Gastroesophageal sphincter (tissue), 4 donors: ENCODE data around the gene ANAPC16. TPM values are rescaled to one million over a fixed set of nuclear protein-coding genes. Genes with fewer than 3 reads are reported as not detected.
"Not testable (repeated sequence)": the region's sequence is repeated elsewhere in the genome, so short reads cannot be mapped to it uniquely, and the experiment has no call there.

Experiments
- ATAC-seq: fragments of 150-250 bp; one replicate; pipeline ENCODE4 v1.9.1; 2016; ENCODE audit warnings: mild to moderate bottlenecking, moderate library complexity
- H3K27ac ChIP-seq, 4 donors: fragments of 200-600 bp; sonication (generic) in 3 of 4; 1 replicate in 3 of 4; 2 replicates in 1 of 4; pipeline ENCODE4 v1.5.1; 2016 to 2019
- H3K27me3 ChIP-seq: fragments of 200-600 bp; sonication (generic); one replicate; pipeline ENCODE4 v1.5.1; 2019
- H3K36me3 ChIP-seq, 2 donors: fragments of 200-600 bp; sonication (generic); one replicate each; pipeline ENCODE4 v1.5.1; 2019; ENCODE audit warnings: control low read depth in 1 of 2
- H3K4me1 ChIP-seq, 3 donors: fragments of 200-600 bp; sonication (generic); 1 replicate in 2 of 3; 2 replicates in 1 of 3; pipeline ENCODE4 v1.5.1; 2016 to 2019; ENCODE audit warnings: control low read depth in 2 of 3
- H3K4me3 ChIP-seq, 2 donors: fragments of 200-600 bp; sonication (generic); one replicate each; pipeline ENCODE4 v1.5.1; 2019; ENCODE audit warnings: mild to moderate bottlenecking in 1 of 2, moderate library complexity in 1 of 2
- H3K9me3 ChIP-seq, 3 donors: fragments of 200-600 bp; sonication (generic); one replicate each; pipeline ENCODE4 v1.5.1; 2017 to 2019; ENCODE audit warnings: control low read depth in 2 of 3
- EP300 ChIP-seq: sonication (generic); formaldehyde crosslinking; IDR thresholded peaks from one replicate; pipeline ENCODE4 v1.6.1; 2017; ENCODE audit warnings: antibody characterized with exemption, mild to moderate bottlenecking
- POLR2A ChIP-seq, 2 donors: fragments of 450-650 bp; IDR thresholded peaks; one replicate each; pipeline ENCODE4 v1.6.1; 2017; ENCODE audit warnings: antibody characterized with exemption in 2 of 2, mild to moderate bottlenecking in 2 of 2, moderate library complexity in 1 of 2
- POLR2AphosphoS5 ChIP-seq: sonication (generic); formaldehyde crosslinking; IDR thresholded peaks from one replicate; pipeline ENCODE4 v1.6.1; 2017; ENCODE audit warnings: antibody characterized with exemption
- WGBS, 2 donors: methylation state at CpG; one replicate each; pipeline ENCODE4 v1.1.5; 2018; ENCODE audit warnings: low coverage in 1 of 2; 5-methylcytosine and 5-hydroxymethylcytosine counted together
- total RNA-seq, 4 donors: library from RNA; depleted of rRNA; stranded (reverse); fragments of >200 nt; gene quantifications; one replicate each; pipeline ENCODE4 v1.1.0, GENCODE V29; 2016
- TF ChIP-seq, protein P1 (sequence below), 4 experiments: fragments of 200-600 bp in 2 of 4; fragments of 450-650 bp in 2 of 4; sonication (generic) in 1 of 4; IDR thresholded peaks; one replicate each; pipeline ENCODE4 v1.5.1; 2017 to 2019; ENCODE audit warnings: antibody characterized with exemption in 4 of 4, mild to moderate bottlenecking in 2 of 4, moderate library complexity in 2 of 4

Gene ANAPC16
- total RNA-seq, 4 donors from 2014 or later = 133 to 196 (median 156) TPM

DNA sequence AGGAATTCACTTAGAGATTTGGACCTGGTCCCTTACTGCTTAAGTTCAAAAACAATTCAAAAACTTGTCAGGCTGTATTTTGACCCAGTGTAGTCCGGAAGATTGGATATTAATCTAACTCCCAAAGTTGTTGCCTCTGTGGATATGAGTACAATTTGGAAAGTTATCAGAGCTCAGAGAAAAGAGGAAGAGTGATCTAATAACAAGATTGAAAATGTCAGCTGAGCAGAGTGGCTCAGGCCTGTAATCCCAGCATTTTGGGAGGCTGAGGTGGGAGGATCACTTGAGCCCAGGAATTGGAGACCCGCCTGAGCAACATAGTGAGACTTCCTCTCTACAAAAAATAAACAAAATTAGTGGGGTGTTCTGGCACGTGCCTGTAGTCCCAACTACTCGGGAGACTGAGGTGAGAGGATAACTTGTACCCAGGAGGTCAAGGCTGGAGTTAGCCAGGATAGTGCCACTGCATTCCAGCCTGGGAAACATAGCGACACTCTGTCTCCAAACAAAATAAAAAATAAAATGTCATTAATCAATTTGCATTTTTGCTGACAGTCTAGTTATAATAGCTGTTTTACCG, 3.5 kb downstream of the ANAPC16 start:
- peak overlapping the region; percentile 43 to 99 (median 86) for H3K27ac ChIP-seq
- TF ChIP-seq POLR2AphosphoS5 = no peak
- TF ChIP-seq, protein P1, sequence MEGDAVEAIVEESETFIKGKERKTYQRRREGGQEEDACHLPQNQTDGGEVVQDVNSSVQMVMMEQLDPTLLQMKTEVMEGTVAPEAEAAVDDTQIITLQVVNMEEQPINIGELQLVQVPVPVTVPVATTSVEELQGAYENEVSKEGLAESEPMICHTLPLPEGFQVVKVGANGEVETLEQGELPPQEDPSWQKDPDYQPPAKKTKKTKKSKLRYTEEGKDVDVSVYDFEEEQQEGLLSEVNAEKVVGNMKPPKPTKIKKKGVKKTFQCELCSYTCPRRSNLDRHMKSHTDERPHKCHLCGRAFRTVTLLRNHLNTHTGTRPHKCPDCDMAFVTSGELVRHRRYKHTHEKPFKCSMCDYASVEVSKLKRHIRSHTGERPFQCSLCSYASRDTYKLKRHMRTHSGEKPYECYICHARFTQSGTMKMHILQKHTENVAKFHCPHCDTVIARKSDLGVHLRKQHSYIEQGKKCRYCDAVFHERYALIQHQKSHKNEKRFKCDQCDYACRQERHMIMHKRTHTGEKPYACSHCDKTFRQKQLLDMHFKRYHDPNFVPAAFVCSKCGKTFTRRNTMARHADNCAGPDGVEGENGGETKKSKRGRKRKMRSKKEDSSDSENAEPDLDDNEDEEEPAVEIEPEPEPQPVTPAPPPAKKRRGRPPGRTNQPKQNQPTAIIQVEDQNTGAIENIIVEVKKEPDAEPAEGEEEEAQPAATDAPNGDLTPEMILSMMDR (IDR thresholded peaks at IDR 0.05) = no peak
- no peak for ATAC-seq
- H3K9me3 ChIP-seq = no peaks in the 10 kb centered on the region
- no peak overlapping the region for H3K4me3 ChIP-seq
- peaks cover 5 to 86% (median 31%) of the 10 kb centered on the region in 3 donors for H3K4me1 ChIP-seq
- no peaks in the 10 kb centered on the region for H3K27me3 ChIP-seq
- H3K36me3 ChIP-seq = peaks cover 0 to 22% of the 10 kb centered on the region in 2 donors
- WGBS, 2 donors = 49 to 51% methylated on average over 5 to 6 of the region's 6 CpGs

DNA sequence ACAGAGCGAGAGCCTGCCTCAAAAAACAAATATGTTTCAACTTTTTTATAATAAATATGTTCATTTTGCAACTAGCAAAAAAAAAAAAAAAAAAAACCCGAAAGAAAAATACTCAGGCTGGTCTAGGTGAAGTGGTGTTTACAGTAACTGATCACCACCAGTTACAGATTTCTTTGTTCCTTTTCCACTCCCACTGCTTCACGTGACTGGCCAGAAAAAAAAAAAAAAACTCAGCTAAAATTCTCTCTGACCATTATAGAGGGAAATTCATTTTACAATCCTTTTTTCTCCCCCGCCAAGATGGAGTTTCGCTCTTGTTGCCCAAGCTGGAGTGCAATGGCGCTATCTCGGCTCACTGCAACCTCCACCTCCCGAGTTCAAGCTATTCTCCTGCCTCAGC, 4.8 kb downstream of the ANAPC16 start:
- Histone ChIP-seq H3K4me1 (peaks cover 5 to 89% (median 28%) of the 10 kb centered on the region in 3 donors), H3K27ac (peak overlapping the region in 2 of 4 donors; percentile 92 to 99), H3K9me3 (no peaks in the 10 kb centered on the region), H3K36me3 (peaks cover 0 to 36% of the 10 kb centered on the region in 2 donors), H3K4me3 (no peak overlapping the region), H3K27me3 (no peaks in the 10 kb centered on the region)
- TF ChIP-seq POLR2A (IDR thresholded peaks at IDR 0.05) = no peak
- no peak for TF ChIP-seq EP300
- TF ChIP-seq, protein P1 (IDR thresholded peaks at IDR 0.05) = no peak
- no peak for TF ChIP-seq POLR2AphosphoS5
- WGBS, 2 donors = 75 to 78% methylated on average over 7 to 8 of the region's 8 CpGs
- no peak for ATAC-seq

DNA sequence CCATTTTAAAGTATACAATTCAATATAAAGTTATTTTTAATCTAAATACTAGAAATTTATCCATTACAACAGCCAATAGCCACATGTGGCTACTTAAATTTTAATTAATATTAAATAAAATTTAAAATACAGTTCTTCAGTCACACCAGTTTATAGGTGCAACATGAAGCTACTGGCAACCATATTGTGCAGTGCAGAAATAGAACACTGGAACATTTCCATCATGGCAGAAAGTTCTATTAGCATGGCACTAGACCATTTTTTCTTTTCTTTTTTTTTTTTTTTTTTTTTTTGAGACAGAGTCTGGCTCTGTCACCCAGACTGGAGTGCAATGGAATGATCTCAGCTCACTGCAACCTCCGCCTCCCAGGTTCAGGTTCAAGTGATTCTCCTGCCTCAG, 5.5 kb downstream of the ANAPC16 start:
- H3K27ac ChIP-seq = peak overlapping the region in 2 of 4 donors; percentile 81 to 92
- peaks cover 0 to 42% of the 10 kb centered on the region in 2 donors for H3K36me3 ChIP-seq
- no peaks in the 10 kb centered on the region for H3K9me3 ChIP-seq
- TF ChIP-seq POLR2AphosphoS5 = no peak
- TF ChIP-seq POLR2A (IDR thresholded peaks at IDR 0.05) = no peak
- TF ChIP-seq, protein P1 (IDR thresholded peaks at IDR 0.05) = no peak
- no peak for TF ChIP-seq EP300
- 100% methylated on average over 1 of the region's 1 CpG; no CpG with 5 or more reads in 1 of the 2 donors for WGBS, 2 donors
- no peak for ATAC-seq
- H3K4me1 ChIP-seq = peaks cover 5 to 95% (median 28%) of the 10 kb centered on the region in 3 donors
- no peaks in the 10 kb centered on the region for H3K27me3 ChIP-seq
- no peak overlapping the region for H3K4me3 ChIP-seq

DNA sequence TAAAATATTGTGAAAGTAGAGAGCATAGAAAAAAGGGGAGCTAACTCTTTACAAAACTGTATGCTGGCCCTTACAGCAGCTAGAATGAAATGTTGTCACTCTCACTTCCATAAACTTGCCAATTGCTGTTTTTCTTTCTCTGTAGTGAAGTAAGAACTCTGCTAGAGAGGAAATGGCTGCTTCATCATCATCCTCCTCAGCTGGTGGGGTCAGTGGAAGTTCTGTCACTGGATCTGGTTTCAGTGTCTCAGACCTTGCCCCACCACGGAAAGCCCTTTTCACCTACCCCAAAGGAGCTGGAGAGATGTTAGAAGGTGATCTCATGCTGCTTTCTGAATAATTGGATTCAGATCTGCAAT, 7.9 kb downstream of the ANAPC16 start:
- H3K4me1 ChIP-seq = peaks cover 11 to 90% (median 32%) of the 10 kb centered on the region in 3 donors
- 20% methylated on average over 1 of the region's 1 CpG; no CpG with 5 or more reads in 1 of the 2 donors for WGBS, 2 donors
- peak; percentile 76 for ATAC-seq

DNA sequence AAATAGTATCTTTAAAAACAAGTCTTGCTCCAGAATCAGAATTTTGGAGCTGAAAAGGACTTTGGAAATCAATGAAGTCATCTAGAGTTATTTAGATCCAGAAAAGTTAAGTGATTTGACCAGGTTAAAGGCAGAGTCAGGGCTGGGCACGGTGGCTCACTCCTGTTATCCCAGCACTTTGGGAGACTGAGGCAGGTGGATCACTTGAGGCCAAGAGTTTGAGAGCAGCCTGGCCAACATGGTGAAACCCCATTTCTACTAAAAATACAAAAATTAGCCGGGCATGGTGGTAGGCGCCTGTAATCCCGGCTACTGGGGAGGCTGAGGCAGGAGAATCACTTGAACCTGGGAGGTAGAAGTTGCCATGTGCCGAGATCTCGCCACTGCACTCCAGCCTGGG, 8.4 kb downstream of the ANAPC16 start:
- not testable (repeated sequence) for H3K9me3 ChIP-seq, H3K4me3 ChIP-seq, ATAC-seq, H3K27me3 ChIP-seq
- peaks cover 12 to 90% (median 30%) of the 10 kb centered on the region in 3 donors for H3K4me1 ChIP-seq
- 83% methylated on average over 3 to 6 of the region's 6 CpGs for WGBS, 2 donors
- H3K27ac ChIP-seq = peak overlapping the region; percentile 66 to 81 (median 74)
- H3K36me3 ChIP-seq = peaks cover 0 to 48% of the 10 kb centered on the region in 2 donors

More for the DNA sequence above, 7.9 kb downstream of the ANAPC16 start:
- peak overlapping the region; percentile 66 to 81 (median 74) for H3K27ac ChIP-seq
- H3K4me3 ChIP-seq = no peak overlapping the region
- no peaks in the 10 kb centered on the region for H3K27me3 ChIP-seq
- peaks cover 0 to 48% of the 10 kb centered on the region in 2 donors for H3K36me3 ChIP-seq
- H3K9me3 ChIP-seq = no peaks in the 10 kb centered on the region
- TF ChIP-seq EP300 (no peak), POLR2AphosphoS5 (no peak), POLR2A (IDR thresholded peaks at IDR 0.05) (no peak)
- TF ChIP-seq, protein P1 (IDR thresholded peaks at IDR 0.05) = no peak
